Fibroblast of mammary gland (primary cell): ENCODE data around the gene FAM229A.

Source experiments
- DNase-seq: peaks from one replicate; pipeline ENCODE4 v3.0.0-alpha.2; 2010; ENCODE audit warnings: low read depth
- H3K4me3 ChIP-seq: 2 replicates; pipeline ENCODE4 v1.5.1; 2011; ENCODE audit warnings: low read depth, mild to moderate bottlenecking, low read length, moderate library complexity; ENCODE audit not compliant: control insufficient read depth
- TF ChIP-seq, protein P1 (sequence below): conservative IDR thresholded peaks from 2 replicates; pipeline ENCODE4 v1.5.1; 2011; ENCODE audit warnings: low read depth, low read length, inconsistent platforms; ENCODE audit not compliant: control insufficient read depth, insufficient read depth

FAM229A gene

DNA sequence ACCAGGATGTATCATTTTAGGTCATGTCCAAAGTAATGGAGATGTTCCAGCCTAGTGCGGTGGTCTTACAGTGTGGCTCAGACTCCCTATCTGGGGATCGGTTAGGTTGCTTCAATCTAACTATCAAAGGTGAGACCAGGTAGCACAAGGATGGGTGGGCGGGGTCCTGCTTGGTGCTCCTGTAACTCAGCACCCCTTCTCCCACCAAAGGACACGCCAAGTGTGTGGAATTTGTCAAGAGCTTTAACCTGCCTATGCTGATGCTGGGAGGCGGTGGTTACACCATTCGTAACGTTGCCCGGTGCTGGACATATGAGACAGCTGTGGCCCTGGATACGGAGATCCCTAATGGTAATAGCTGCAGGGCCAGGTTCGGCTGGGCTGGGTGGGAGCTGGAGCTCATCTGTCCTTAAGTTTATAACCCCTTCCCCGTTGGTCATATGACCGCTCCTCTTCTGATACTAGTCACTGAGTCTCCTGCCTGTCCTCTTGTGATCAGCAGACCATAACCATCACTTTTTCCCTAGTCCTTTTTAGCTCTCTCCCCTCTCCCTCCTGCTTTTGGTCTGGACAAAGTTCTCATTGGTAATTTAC is 31.6 kb downstream of the FAM229A start:
- no peak for DNase-seq
- TF ChIP-seq, protein P1, sequence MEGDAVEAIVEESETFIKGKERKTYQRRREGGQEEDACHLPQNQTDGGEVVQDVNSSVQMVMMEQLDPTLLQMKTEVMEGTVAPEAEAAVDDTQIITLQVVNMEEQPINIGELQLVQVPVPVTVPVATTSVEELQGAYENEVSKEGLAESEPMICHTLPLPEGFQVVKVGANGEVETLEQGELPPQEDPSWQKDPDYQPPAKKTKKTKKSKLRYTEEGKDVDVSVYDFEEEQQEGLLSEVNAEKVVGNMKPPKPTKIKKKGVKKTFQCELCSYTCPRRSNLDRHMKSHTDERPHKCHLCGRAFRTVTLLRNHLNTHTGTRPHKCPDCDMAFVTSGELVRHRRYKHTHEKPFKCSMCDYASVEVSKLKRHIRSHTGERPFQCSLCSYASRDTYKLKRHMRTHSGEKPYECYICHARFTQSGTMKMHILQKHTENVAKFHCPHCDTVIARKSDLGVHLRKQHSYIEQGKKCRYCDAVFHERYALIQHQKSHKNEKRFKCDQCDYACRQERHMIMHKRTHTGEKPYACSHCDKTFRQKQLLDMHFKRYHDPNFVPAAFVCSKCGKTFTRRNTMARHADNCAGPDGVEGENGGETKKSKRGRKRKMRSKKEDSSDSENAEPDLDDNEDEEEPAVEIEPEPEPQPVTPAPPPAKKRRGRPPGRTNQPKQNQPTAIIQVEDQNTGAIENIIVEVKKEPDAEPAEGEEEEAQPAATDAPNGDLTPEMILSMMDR = no peak
- no peak overlapping the region for H3K4me3 ChIP-seq

DNA sequence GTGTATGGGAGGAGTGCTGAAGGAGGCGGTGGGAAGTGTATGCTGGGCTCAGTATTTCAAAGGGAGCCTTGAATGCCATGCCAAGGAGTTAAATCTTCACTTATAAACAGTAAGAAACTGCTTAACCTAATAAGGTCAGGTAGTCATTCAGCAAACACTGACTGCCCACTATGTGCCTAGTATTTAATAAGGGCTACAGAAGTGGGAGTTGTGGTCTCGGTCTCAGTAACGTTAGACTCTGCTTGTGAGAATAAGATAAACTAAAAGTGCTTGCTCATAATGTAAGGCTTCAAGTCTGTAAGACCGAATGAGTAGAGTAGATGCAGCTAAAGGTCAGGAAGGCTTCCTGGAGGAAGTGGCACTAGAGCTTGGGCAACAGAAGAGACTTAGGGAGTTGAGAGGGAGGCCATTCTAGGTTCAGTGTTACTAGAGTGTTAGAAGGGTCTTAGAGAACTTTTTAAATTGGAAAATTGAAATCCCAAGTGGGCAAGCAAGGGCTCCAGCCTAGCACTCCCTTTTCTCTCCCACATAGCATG is 32.3 kb downstream of the FAM229A start:
- no peak overlapping the region for H3K4me3 ChIP-seq
- TF ChIP-seq, protein P1 = no peak
- DNase-seq = no peak

DNA sequence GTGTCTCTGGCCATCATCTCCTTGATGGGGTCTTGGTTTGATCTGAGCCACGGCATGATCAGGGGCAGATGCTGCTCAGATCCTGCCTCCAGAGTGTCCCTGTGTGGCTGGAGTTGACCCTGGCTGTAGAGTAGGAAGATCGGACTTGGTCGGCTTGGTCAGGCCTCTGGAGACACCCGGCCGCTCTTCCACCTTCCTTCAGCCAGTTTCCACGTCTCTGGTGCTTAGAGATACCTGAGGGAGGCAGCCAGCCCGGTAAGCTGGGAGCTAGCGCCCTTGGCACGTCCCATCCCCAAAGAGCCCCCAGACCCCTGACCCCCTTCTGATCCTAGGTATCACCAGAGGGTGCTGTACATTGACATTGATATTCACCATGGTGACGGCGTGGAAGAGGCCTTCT is 35.1 kb downstream of the FAM229A start:
- TF ChIP-seq, protein P1 = no peak
- H3K4me3 ChIP-seq = no peak overlapping the region
- DNase-seq = no peak

DNA sequence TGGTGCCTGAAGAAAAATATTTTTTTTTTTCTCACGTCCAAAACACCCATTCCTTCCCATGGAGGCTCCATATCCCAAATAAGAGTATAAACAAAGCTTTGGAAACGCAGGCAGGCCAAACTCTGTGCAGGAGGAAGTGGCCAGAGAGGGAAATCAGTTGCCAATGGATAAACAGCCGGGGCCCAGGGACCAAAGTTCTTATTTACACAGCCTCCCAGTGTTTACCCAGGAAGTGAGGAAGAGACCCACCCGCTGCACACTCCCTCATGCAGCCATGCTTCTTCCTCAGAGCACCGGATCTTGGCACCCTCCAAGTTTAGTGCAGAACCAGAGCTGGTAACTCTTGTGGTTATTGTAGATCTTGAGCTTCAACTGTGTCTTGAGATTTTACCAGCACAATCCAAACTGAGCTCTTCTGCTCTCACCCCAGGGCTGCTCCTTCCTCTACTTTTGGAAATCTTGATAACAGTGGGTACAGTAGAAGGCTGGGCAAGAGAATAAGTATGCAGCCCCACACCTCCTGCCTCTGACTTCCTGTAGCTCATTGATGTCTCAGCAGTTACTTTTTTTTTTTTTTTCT is 40.5 kb downstream of the FAM229A start:
- TF ChIP-seq, protein P1 = no peak
- no peak overlapping the region for H3K4me3 ChIP-seq
- DNase-seq = no peak

DNA sequence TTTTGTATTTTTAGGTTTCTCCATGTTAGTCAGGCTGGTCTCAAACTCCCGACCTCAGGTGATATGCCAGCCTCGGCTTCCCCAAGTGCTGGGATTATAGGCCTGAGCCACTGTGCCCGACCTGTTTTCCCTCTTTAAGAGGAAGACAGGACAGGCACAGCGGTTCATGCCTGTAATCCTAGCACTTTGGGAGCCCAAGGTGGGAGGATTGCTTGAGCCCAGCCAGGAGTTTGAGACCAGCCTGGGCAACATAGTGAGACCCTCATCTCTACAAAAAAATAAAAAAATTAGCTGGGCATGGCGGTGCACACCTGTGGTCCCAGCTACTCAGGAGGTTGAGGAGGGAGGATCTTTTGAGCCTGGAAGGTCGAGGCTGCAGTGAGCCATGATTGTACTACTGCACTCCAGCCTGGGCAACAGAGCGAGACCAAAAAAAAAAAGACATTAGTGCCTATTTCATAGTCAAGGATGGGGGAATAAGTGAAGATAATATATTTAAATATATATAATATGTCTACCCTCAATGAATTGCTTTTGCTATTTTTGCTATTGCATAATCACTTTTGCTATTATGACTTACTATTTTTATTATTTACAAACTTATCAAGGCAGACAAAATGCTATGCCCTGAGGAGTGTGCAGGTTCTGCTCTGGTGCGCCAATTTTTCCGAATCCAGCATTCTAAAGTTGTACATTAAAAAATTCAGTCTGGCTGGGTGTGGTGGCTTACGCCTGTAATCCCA is 44.0 kb downstream of the FAM229A start:
- no peak for DNase-seq
- H3K4me3 ChIP-seq = no peak overlapping the region
- TF ChIP-seq, protein P1 = no peak

DNA sequence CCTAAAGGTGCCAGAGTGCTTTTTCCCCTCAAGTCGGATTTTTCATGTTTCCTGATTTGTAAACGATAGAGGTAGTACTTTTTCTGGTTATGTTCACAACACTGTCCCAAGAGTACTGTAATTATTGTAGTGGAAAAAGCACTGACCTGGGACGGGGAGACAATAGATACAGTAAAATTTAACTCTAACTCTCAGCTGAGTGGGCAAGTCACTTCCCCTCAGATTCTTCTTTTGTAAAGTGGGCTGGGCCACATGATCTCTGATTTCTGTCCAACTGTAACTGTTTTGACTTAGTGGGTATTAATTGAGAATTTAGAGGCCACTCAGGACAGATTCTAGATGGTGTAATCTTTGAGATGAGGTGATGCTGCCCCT is 45.4 kb downstream of the FAM229A start:
- TF ChIP-seq, protein P1 = no peak
- H3K4me3 ChIP-seq = no peak overlapping the region
- no peak for DNase-seq
